Thyroid gland (tissue), 4 donors: ENCODE results near the gene LIPF. TPM values are rescaled to one million over a fixed set of nuclear protein-coding genes. Genes with fewer than 3 reads are reported as not detected.
"Not testable (repeated sequence)": the region's sequence is repeated elsewhere in the genome, so short reads cannot be mapped to it uniquely, and the experiment has no call there.

Experiments used
- DNase-seq, 2 donors: peaks; one replicate each; pipeline ENCODE4 v3.0.0-alpha.2; 2019
- H3K27ac ChIP-seq, 3 donors: fragments of 200-600 bp; sonication (generic); 1 replicate in 2 of 3; 2 replicates in 1 of 3; pipeline ENCODE4 v1.5.1; 2016 to 2019; ENCODE audit warnings: mild to moderate bottlenecking in 1 of 3, moderate library complexity in 1 of 3
- H3K27me3 ChIP-seq: fragments of 200-600 bp; sonication (generic); one replicate; pipeline ENCODE4 v1.5.1; 2019
- H3K36me3 ChIP-seq, 2 donors: fragments of 200-600 bp; sonication (generic); one replicate each; pipeline ENCODE4 v1.5.1; 2016 to 2019
- H3K4me1 ChIP-seq, 2 donors: fragments of 200-600 bp; sonication (generic); one replicate each; pipeline ENCODE4 v1.5.1; 2017 to 2019
- H3K4me3 ChIP-seq, 3 donors: fragments of 200-600 bp; sonication (generic); replicated peaks in 1 of 3; 1 replicate in 2 of 3; 2 replicates in 1 of 3; pipeline ENCODE4 v1.5.1; 2016; ENCODE audit warnings: mild to moderate bottlenecking in 1 of 3
- H3K9me3 ChIP-seq: fragments of 200-600 bp; sonication (generic); one replicate; pipeline ENCODE4 v1.5.1; 2017
- POLR2A ChIP-seq, 2 donors: fragments of 450-650 bp; IDR thresholded peaks; one replicate each; pipeline ENCODE4 v1.6.1; 2017; ENCODE audit warnings: antibody characterized with exemption in 2 of 2, mild to moderate bottlenecking in 2 of 2, moderate library complexity in 1 of 2
- WGBS, 2 donors: methylation state at CpG; one replicate each; pipeline ENCODE4 v1.1.5; 2017; 5-methylcytosine and 5-hydroxymethylcytosine counted together
- intact Hi-C: fragments of 100-400 bp; cut with DNase I; formaldehyde crosslinking; loops from one replicate; pipeline ENCODE4 v1.15.1; 2023
- total RNA-seq, 4 donors: library from RNA; depleted of rRNA; stranded (reverse); fragments of >200 nt; gene quantifications; one replicate each; pipeline ENCODE4 v1.2.3, GENCODE V29; 2016
- TF ChIP-seq, protein P1 (sequence below), 6 experiments: fragments of 200-600 bp in 3 of 6; fragments of 450-650 bp in 3 of 6; sonication (generic) in 3 of 6; IDR thresholded peaks; one replicate each; pipeline ENCODE4 v1.5.1; 2016 to 2019; ENCODE audit warnings: antibody characterized with exemption in 6 of 6, mild to moderate bottlenecking in 2 of 6, inconsistent platforms in 1 of 6, moderate library complexity in 1 of 6

The LIPF gene
- total RNA-seq, 4 donors from 2014 or later: not detected

- no peaks in the 10 kb centered on the region for H3K27me3 ChIP-seq
- no peaks in the 10 kb centered on the region for H3K9me3 ChIP-seq
- intact Hi-C loops: no loop called here
- no peaks in the 10 kb centered on the region for H3K4me1 ChIP-seq
- TF ChIP-seq POLR2A (IDR thresholded peaks at IDR 0.05): no peak
- TF ChIP-seq, protein P1, sequence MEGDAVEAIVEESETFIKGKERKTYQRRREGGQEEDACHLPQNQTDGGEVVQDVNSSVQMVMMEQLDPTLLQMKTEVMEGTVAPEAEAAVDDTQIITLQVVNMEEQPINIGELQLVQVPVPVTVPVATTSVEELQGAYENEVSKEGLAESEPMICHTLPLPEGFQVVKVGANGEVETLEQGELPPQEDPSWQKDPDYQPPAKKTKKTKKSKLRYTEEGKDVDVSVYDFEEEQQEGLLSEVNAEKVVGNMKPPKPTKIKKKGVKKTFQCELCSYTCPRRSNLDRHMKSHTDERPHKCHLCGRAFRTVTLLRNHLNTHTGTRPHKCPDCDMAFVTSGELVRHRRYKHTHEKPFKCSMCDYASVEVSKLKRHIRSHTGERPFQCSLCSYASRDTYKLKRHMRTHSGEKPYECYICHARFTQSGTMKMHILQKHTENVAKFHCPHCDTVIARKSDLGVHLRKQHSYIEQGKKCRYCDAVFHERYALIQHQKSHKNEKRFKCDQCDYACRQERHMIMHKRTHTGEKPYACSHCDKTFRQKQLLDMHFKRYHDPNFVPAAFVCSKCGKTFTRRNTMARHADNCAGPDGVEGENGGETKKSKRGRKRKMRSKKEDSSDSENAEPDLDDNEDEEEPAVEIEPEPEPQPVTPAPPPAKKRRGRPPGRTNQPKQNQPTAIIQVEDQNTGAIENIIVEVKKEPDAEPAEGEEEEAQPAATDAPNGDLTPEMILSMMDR (IDR thresholded peaks at IDR 0.05): no peak
- no peak overlapping the region for H3K27ac ChIP-seq
- H3K36me3 ChIP-seq: no peaks in the 10 kb centered on the region
- DNase-seq: no peak
- 27 to 61% methylated on average over 2 to 3 of the region's 3 CpGs for WGBS, 2 donors
- H3K4me3 ChIP-seq: no peak overlapping the region
These were observed 3.7 kb upstream of the LIPF start for GRCh38 chr10:88660598-88660884.

DNA sequence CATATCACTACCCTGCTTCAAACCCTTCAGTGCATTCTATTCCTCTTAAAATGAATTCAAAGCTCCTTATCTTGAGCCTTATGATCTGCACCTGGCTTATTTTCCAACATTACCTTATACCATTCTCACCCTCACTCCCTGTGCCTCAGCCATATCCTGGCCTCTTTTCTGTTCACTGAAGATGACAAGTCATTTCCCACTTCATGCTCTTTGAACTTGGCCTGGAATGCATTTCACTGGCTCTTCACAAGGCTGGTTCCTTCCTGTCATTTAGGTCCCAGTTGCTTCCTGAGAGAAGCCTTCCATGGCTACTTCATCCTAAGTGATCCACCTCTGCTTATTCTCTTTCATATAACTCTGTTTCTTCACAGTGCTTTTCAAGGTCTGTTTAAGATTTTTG lies 3.2 kb upstream of the LIPF start:
- intact Hi-C loops: no loop called here
- H3K36me3 ChIP-seq: no peaks in the 10 kb centered on the region
- DNase-seq: peak in 1 of 2 donors; percentile 1
- H3K4me1 ChIP-seq: no peaks in the 10 kb centered on the region
- no peak overlapping the region for H3K4me3 ChIP-seq
- TF ChIP-seq, protein P1 (IDR thresholded peaks at IDR 0.05): no peak
- no peak for TF ChIP-seq POLR2A (IDR thresholded peaks at IDR 0.05)
- no peaks in the 10 kb centered on the region for H3K9me3 ChIP-seq
- no peaks in the 10 kb centered on the region for H3K27me3 ChIP-seq
- no peak overlapping the region for H3K27ac ChIP-seq

DNA sequence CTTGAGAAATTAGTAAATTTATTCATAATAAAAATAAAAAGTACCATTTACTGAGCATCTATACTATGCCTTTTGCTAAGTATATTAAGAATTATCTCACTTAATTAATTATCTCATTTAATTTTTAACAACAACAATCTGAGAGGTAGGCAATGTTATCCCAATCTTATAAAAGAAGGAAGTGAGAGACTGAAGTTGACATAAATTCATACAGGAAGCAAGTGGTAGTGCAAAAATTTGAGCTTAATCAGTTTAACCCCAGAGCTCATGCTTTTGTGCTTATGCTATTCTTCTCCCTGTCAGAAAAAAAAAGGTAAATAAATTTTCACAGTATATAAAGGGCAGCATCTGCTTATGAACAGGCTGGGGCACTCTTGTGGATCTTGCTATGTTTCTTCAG lies 2.7 kb upstream of the LIPF start:
- TF ChIP-seq, protein P1 (IDR thresholded peaks at IDR 0.05): no peak
- no peak for TF ChIP-seq POLR2A (IDR thresholded peaks at IDR 0.05)
- H3K9me3 ChIP-seq: no peaks in the 10 kb centered on the region
- H3K36me3 ChIP-seq: no peaks in the 10 kb centered on the region
- H3K4me3 ChIP-seq: no peak overlapping the region
- intact Hi-C loops: no loop called here
- H3K27ac ChIP-seq: no peak overlapping the region
- no peaks in the 10 kb centered on the region for H3K4me1 ChIP-seq
- no peak for DNase-seq
- H3K27me3 ChIP-seq: no peaks in the 10 kb centered on the region

DNA sequence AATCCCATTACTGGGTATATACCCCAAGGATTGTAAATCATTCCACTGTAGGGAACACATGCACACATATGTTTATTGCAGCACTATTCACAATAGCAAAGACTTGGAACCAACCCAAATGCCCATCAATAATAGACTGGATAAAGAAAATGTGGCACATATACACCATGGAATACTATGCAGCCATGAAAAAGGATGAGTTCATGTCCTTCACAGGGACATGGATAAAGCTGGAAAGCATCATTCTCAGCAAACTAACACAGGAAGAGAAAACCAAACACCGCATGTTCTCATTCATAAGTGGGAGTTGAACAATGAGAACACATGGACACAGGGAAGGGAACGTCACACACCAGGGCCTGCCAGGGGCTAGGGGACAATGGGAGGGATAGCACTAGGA lies 1.1 kb upstream of the LIPF start:
- H3K27me3 ChIP-seq, H3K27ac ChIP-seq, H3K4me1 ChIP-seq, H3K9me3 ChIP-seq, H3K4me3 ChIP-seq, intact Hi-C loops, DNase-seq, H3K36me3 ChIP-seq: not testable (repeated sequence)
- WGBS, 2 donors: 95 to 96% methylated on average over 2 of the region's 2 CpGs

DNA sequence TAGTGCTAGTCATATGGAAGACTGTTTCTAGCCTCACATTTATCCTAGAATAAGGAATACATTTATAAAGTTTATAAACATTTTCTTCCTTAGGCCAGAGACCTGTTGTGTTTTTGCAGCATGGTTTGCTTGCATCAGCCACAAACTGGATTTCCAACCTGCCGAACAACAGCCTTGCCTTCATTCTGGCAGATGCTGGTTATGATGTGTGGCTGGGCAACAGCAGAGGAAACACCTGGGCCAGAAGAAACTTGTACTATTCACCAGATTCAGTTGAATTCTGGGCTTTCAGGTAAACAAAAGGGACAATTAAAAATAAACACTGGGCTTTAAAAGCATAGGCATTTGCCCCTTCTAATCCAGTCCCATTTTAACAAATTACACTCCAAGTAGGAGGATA lies 4.2 kb downstream of the LIPF start:
- H3K4me1 ChIP-seq: no peaks in the 10 kb centered on the region
- WGBS, 2 donors: 79 to 85% methylated on average over 1 of the region's 1 CpG
- no peak for DNase-seq
- no peaks in the 10 kb centered on the region for H3K27me3 ChIP-seq
- intact Hi-C loops: no loop called here
- TF ChIP-seq, protein P1 (IDR thresholded peaks at IDR 0.05): no peak
- no peak for TF ChIP-seq POLR2A (IDR thresholded peaks at IDR 0.05)
- no peaks in the 10 kb centered on the region for H3K9me3 ChIP-seq
- H3K4me3 ChIP-seq: no peak overlapping the region
- H3K27ac ChIP-seq: no peak overlapping the region
- H3K36me3 ChIP-seq: no peaks in the 10 kb centered on the region

- 76 to 82% methylated on average over 2 of the region's 2 CpGs for WGBS, 2 donors
- Histone ChIP-seq H3K27me3 (no peaks in the 10 kb centered on the region), H3K4me3 (no peak overlapping the region), H3K27ac (no peak overlapping the region), H3K4me1 (no peaks in the 10 kb centered on the region), H3K9me3 (no peaks in the 10 kb centered on the region), H3K36me3 (no peaks in the 10 kb centered on the region)
- intact Hi-C loops: no loop called here
- DNase-seq: no peak
- TF ChIP-seq, protein P1 (IDR thresholded peaks at IDR 0.05): no peak
- TF ChIP-seq POLR2A (IDR thresholded peaks at IDR 0.05): no peak
These were observed 6.3 kb downstream of the LIPF start for GRCh38 chr10:88670497-88670896.
